ENCODE measurements around the gene INPP5J.

INPP5J gene

DNA sequence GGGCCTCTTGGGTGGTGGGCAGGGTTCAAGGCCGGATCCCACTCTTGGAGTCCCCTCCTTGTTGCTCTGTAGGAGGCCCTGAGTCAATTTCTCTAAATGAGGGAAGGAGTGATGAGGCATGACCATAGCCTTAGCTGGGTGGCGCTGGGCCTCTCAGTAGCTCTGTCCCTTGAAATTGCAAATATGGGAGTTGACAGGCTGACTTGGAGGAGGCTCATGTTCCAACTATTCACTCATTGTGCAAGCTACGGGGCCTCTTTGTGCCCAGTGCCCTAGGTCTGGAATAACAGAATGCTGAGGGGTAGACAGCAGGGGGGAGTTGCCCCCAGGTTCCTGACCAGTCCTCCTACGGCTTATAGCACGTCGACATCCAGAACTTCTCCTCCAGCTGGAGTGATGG, 23.4 kb upstream of the INPP5J start:
- Histone ChIP-seq H3K79me2 (no peaks in the 10 kb centered on the region), H3K4me2 (ENCODE audit: low read length) (no peak overlapping the region), H3K4me3 (ENCODE audit: low read depth, low read length) (no peak overlapping the region), H3K9me3 (ENCODE audit: control insufficient read depth, low read length) (no peaks in the 10 kb centered on the region), H3K36me3 (ENCODE audit: control insufficient read depth, insufficient read depth, low read length) (no peaks in the 10 kb centered on the region), H3K9ac (no peak overlapping the region), H3K27ac (no peak overlapping the region), H3K4me1 (peaks cover 6% of the 10 kb centered on the region), H3K27me3 (ENCODE audit: control insufficient read depth, insufficient read depth, low read length) (no peaks in the 10 kb centered on the region), H2AFZ (no peak overlapping the region)
- TF ChIP-seq CTCF (IDR thresholded peaks at IDR 0.05): no peak

DNA sequence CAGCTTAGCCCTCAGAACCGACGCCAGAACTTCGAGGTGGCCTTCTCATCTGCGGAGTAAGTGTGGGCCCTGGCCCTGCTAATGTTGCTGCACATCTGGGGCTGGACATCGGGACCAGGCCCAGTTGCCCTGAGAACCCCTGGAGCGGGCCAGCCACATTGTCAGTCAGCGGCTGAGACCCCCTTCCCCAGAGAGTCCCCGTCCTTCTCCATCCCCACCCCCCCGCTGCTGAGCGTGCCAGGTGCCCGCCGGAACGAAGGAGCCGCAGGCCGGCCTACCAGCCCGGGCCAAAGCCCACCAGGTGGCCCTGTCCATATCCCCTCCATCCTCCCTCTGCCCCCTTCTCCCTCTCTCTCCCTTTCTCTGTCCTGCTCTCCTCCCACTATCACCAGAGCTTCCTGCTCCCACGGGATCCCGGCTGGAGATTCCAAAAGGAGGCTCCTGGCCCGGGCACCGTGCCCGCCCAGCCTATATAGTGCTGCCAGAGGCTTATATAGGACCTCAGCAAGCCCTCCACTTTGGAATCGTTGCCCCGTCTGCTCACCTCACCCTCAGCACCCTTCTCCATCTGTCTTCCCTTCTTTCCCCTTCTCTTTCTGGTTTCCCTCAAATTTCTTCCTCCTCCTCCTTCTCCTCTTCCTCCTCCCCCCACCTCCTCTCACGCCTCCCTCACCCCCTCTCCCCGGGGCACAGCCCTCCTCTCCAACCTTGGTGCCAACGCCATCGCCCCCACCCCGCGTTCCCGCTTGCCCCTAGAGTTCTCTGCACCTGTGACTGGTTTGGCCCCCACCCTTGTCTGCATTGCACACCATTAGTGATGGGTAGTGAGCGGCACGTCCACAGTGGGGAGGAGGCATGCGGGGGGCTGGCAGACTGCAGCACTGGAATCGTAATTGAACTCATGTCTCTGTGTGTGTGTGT, 22.7 kb upstream of the INPP5J start:
- Histone ChIP-seq H3K27ac (no peak overlapping the region), H3K4me2 (ENCODE audit: low read length) (no peak overlapping the region), H3K4me3 (ENCODE audit: low read depth, low read length) (no peak overlapping the region), H2AFZ (no peak overlapping the region), H3K9ac (no peak overlapping the region), H3K36me3 (ENCODE audit: control insufficient read depth, insufficient read depth, low read length) (no peaks in the 10 kb centered on the region), H3K27me3 (ENCODE audit: control insufficient read depth, insufficient read depth, low read length) (no peaks in the 10 kb centered on the region), H3K79me2 (no peaks in the 10 kb centered on the region), H3K9me3 (ENCODE audit: control insufficient read depth, low read length) (no peaks in the 10 kb centered on the region), H3K4me1 (peaks cover 6% of the 10 kb centered on the region)
- no peak for TF ChIP-seq CTCF (IDR thresholded peaks at IDR 0.05)

DNA sequence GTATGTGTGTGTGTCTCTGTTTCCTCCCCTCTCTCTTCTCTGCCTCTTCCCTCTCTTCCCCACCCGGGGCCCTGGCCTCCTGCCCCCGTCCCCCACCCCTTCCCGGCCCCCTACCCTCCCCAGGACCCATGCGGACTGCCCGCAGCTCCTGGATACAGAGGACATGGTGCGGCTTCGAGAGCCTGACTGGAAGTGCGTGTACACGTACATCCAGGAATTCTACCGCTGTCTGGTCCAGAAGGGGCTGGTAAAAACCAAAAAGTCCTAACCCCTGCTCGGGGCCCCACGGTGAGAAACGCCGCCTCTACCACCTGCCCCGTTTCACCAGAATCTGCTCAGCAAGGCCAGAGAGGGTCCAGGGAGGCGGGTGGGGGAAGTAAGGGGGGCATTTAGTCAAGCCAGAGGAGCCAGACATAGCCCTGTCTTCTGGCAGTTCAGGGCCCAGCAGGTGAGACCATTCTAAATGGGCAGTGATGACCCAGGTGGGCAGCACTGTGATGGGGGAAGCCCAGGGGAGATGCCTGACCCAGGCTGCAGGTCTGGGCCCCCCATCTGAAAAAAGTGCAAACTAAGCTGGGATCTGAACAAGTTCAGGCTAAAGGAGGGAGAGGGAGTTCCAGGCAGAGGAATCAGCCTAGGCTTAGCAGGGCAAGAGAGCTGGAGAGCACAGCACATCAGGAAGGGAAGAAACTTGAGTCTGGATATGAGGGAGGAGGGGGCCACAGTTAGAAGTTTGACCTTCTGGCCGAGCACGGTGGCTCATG, 21.8 kb upstream of the INPP5J start:
- Histone ChIP-seq H3K9me3 (ENCODE audit: control insufficient read depth, low read length) (no peaks in the 10 kb centered on the region), H3K36me3 (ENCODE audit: control insufficient read depth, insufficient read depth, low read length) (no peaks in the 10 kb centered on the region), H3K4me1 (peaks cover 6% of the 10 kb centered on the region), H3K27me3 (ENCODE audit: control insufficient read depth, insufficient read depth, low read length) (no peaks in the 10 kb centered on the region), H2AFZ (no peak overlapping the region), H3K4me3 (ENCODE audit: low read depth, low read length) (no peak overlapping the region), H3K9ac (no peak overlapping the region), H3K4me2 (ENCODE audit: low read length) (no peak overlapping the region), H3K27ac (no peak overlapping the region), H3K79me2 (no peaks in the 10 kb centered on the region)
- no peak for TF ChIP-seq CTCF (IDR thresholded peaks at IDR 0.05)

DNA sequence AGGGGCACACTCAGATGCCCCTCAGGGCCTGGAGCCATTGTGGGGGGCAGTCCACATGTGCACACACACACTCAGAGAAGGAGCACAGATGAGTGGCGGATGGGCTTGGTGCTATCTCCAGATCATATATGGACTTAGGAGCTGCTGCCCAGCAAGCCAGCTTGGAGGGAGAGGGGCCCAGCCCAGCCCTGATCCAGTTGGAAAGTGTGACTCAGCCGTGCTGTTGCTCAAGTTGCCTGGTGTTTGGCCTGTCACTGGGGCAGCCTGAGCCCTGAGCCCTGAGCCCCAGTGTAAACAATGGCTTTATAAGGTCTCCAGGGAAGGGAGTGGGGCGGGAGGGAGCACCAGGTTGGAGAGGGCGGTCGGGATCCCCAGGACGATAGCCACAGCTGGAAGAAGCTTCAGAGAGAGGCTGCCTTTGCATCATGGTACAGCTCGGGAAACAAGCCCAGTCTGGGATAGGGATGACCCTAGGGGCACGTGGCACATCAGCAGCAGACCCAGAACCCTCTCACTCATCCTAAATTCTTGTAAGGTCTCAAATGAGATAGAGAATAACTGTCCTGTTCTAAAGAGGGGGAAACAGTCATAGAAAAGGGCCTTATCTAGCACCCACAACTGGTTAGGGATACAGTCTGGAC, 20.2 kb upstream of the INPP5J start:
- H3K4me2 ChIP-seq (ENCODE audit: low read length): no peak overlapping the region
- H2AFZ ChIP-seq: no peak overlapping the region
- no peak for TF ChIP-seq CTCF (IDR thresholded peaks at IDR 0.05)
- H3K9ac ChIP-seq: no peak overlapping the region
- H3K4me3 ChIP-seq (ENCODE audit: low read depth, low read length): no peak overlapping the region
- H3K9me3 ChIP-seq (ENCODE audit: control insufficient read depth, low read length): no peaks in the 10 kb centered on the region
- H3K27ac ChIP-seq: peak overlapping the region; percentile 82
- H3K4me1 ChIP-seq: peaks cover 6% of the 10 kb centered on the region
- no peaks in the 10 kb centered on the region for H3K36me3 ChIP-seq (ENCODE audit: control insufficient read depth, insufficient read depth, low read length)
- no peaks in the 10 kb centered on the region for H3K27me3 ChIP-seq (ENCODE audit: control insufficient read depth, insufficient read depth, low read length)
- H3K79me2 ChIP-seq: no peaks in the 10 kb centered on the region

Data from parathyroid adenoma (tissue), 2 donors.